ENCODE measurements around the gene ATRNL1. TPM values are rescaled to one million over a fixed set of nuclear protein-coding genes. Genes with fewer than 3 reads are reported as not detected.

The ATRNL1 gene
- total and polyA plus RNA-seq, 2 of the 8 experiments (the other 6 are each of a cell fraction or from before 2014, with no cell fraction given), result 5.1 to 17.6 TPM

GRCh38 chr10:115772606-115773005 lies 679.4 kb downstream of the ATRNL1 start (continued):
- TF ChIP-seq ATF2 (IDR thresholded peaks at IDR 0.05; ENCODE audit: low read length) (no peak), JUN (IDR thresholded peaks at IDR 0.05; ENCODE audit: low read depth, low read length) (no peak), SIRT6 (IDR thresholded peaks at IDR 0.05; ENCODE audit: low read length) (no peak)

All from H1 (cell line).